Measurements from ENCODE around the gene GRK5. TPM values are rescaled to one million over a fixed set of nuclear protein-coding genes. Genes with fewer than 3 reads are reported as not detected.

The GRK5 gene
- total RNA-seq, 1 donor from 2014 or later: 21.3 TPM

GRCh38 chr10:119302172-119302571, 94.8 kb downstream of the GRK5 start:
- no peak for DNase-seq
- H3K4me3 Mint-ChIP-seq: no peak overlapping the region
- peaks cover 84% of the 10 kb centered on the region for H3K4me1 Mint-ChIP-seq
- peaks cover 3% of the 10 kb centered on the region for H3K9me3 Mint-ChIP-seq
- H3K36me3 Mint-ChIP-seq (ENCODE audit: low read depth): peaks cover 8% of the 10 kb centered on the region
- CTCF ChIA-PET: interaction anchor here (1.6 kb wide), 1 partner anchor 95 kb away, joined by 7 read pairs; the partner anchor contains the start of gene GRK5
- POLR2A ChIA-PET: interaction anchor here (1.1 to 2.1 kb wide), 4 partner anchors 17 to 240 kb away, joined by 4 to 7 read pairs (median 5); partner anchors contain the start of gene RGS10
- no peak for ATAC-seq (ENCODE audit: low read depth)
- peak overlapping the region; percentile 92 for H3K27ac Mint-ChIP-seq
- TF ChIP-seq CTCF (IDR thresholded peaks at IDR 0.05): no peak
- intact Hi-C loops (cut with micrococcal nuclease): no loop called here
- no peaks in the 10 kb centered on the region for H3K27me3 Mint-ChIP-seq

GRCh38 chr10:119302591-119303253, 95.4 kb downstream of the GRK5 start:
- Mint-ChIP-seq H3K27me3 (no peaks in the 10 kb centered on the region), H3K4me3 (peak overlapping the region; percentile 12)
- no peak for ATAC-seq (ENCODE audit: low read depth)

GRCh38 chr10:119303886-119304285, 96.5 kb downstream of the GRK5 start:
- Mint-ChIP-seq H3K9me3 (no peaks in the 10 kb centered on the region), H3K4me3 (no peak overlapping the region), H3K27ac (peak overlapping the region; percentile 100), H3K4me1 (peaks cover 95% of the 10 kb centered on the region), H3K36me3 (ENCODE audit: low read depth) (no peaks in the 10 kb centered on the region), H3K27me3 (no peaks in the 10 kb centered on the region)
- ChIA-PET CTCF (interaction anchor here (1.5 to 4.5 kb wide), 2 partner anchors 94 to 97 kb away, joined by 3 to 28 read pairs; partner anchors contain the start of gene GRK5), POLR2A (interaction anchor here (0.6 to 6.5 kb wide), 6 partner anchors 11 to 148 kb away, joined by 3 to 134 read pairs (median 12); partner anchors contain the start of gene GRK5)
- TF ChIP-seq CTCF (IDR thresholded peaks at IDR 0.05): no peak
- intact Hi-C loops (cut with micrococcal nuclease): no loop called here
- ATAC-seq (ENCODE audit: low read depth): no peak
- DNase-seq: no peak

More at GRCh38 chr10:119302591-119303253, 95.4 kb downstream of the GRK5 start:
- intact Hi-C loops (cut with micrococcal nuclease): no loop called here
- CTCF ChIA-PET: interaction anchor here (1.5 to 1.6 kb wide), 2 partner anchors 93 to 96 kb away, joined by 3 to 7 read pairs; partner anchors contain the start of gene GRK5
- POLR2A ChIA-PET: interaction anchor here (1.1 to 2.1 kb wide), 4 partner anchors 17 to 239 kb away, joined by 4 to 7 read pairs (median 5); partner anchors contain the start of gene RGS10
- peak overlapping the region; percentile 92 for H3K27ac Mint-ChIP-seq
- H3K4me1 Mint-ChIP-seq: peaks cover 90% of the 10 kb centered on the region
- TF ChIP-seq CTCF (IDR thresholded peaks at IDR 0.05): no peak
- no peak for DNase-seq
- peaks cover 4% of the 10 kb centered on the region for H3K36me3 Mint-ChIP-seq (ENCODE audit: low read depth)
- H3K9me3 Mint-ChIP-seq: peaks cover 3% of the 10 kb centered on the region

- no peaks in the 10 kb centered on the region for H3K27me3 Mint-ChIP-seq
- peaks cover 98% of the 10 kb centered on the region for H3K4me1 Mint-ChIP-seq
- peak overlapping the region; percentile 100 for H3K27ac Mint-ChIP-seq
- H3K9me3 Mint-ChIP-seq: no peaks in the 10 kb centered on the region
- peak overlapping the region; percentile 86 for H3K4me3 Mint-ChIP-seq
- H3K36me3 Mint-ChIP-seq (ENCODE audit: low read depth): no peaks in the 10 kb centered on the region
- ChIA-PET CTCF (interaction anchor here (3.3 to 4.5 kb wide), 2 partner anchors 95 to 97 kb away, joined by 28 to 31 read pairs; partner anchors contain the start of gene GRK5), POLR2A (interaction anchor here (0.6 to 6.5 kb wide), 9 partner anchors 12 to 138 kb away, joined by 3 to 134 read pairs (median 6); partner anchors contain the start of gene GRK5)
- no peak for DNase-seq
- TF ChIP-seq CTCF (IDR thresholded peaks at IDR 0.05): no peak
- intact Hi-C loops (cut with micrococcal nuclease): no loop called here
- ATAC-seq (ENCODE audit: low read depth): no peak
Observed at GRCh38 chr10:119304541-119304940, 97.2 kb downstream of the GRK5 start.

Data from activated B cell treated with CpG ODN at 0.5 μM for 24 hours (primary cell).